Measurements from ENCODE around the gene MEF2B. TPM values are rescaled to one million over a fixed set of nuclear protein-coding genes. Genes with fewer than 3 reads are reported as not detected.
A peak's percentile ranks its signal among the peaks of the same experiment; 100 is the strongest.

MEF2B gene
- total RNA-seq, 1 donor from 2014 or later = 2.8 TPM

DNA sequence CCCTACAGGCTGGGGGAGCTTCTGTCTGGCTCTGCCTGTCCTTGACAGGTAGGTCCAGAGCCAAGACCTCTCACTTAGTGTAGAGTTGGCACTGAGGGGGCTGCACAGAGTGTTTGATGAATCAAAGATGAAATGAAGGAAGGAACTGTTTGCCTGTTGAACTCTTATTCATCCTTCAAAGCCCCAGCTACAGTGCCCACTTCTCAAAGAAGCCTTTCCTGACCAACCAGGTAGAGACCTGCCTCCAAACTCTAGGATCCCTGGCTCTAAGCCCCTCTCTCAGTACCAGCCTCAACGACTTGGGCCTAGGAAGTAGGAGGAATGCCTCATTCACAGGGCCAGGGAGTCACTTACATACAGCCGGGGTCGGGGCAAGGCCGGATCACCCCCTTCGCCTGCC is 22.7 kb downstream of the MEF2B start:
- Mint-ChIP-seq H3K36me3 (peaks cover 3% of the 10 kb centered on the region), H3K4me3 (no peak overlapping the region), H3K9me3 (no peaks in the 10 kb centered on the region), H3K27ac (no peak overlapping the region), H3K4me1 (no peaks in the 10 kb centered on the region), H3K27me3 (ENCODE audit: low read depth) (no peaks in the 10 kb centered on the region)
- DNase-seq (ENCODE audit: low spot score in 2 of 2, unreplicated experiment in 2 of 2) = no peak
- no peak for TF ChIP-seq CTCF (IDR thresholded peaks at IDR 0.05; ENCODE audit: unreplicated experiment)

- Mint-ChIP-seq H3K36me3 (peaks cover 3% of the 10 kb centered on the region), H3K27ac (no peak overlapping the region), H3K9me3 (no peaks in the 10 kb centered on the region), H3K27me3 (ENCODE audit: low read depth) (peaks cover 2% of the 10 kb centered on the region), H3K4me1 (no peaks in the 10 kb centered on the region), H3K4me3 (no peak overlapping the region)
- DNase-seq (ENCODE audit: low spot score in 2 of 2, unreplicated experiment in 2 of 2) = no peak
- TF ChIP-seq CTCF (IDR thresholded peaks at IDR 0.05; ENCODE audit: unreplicated experiment) = no peak
These were observed 23.2 kb downstream of the MEF2B start for GRCh38 chr19:19146865-19147264.

DNA sequence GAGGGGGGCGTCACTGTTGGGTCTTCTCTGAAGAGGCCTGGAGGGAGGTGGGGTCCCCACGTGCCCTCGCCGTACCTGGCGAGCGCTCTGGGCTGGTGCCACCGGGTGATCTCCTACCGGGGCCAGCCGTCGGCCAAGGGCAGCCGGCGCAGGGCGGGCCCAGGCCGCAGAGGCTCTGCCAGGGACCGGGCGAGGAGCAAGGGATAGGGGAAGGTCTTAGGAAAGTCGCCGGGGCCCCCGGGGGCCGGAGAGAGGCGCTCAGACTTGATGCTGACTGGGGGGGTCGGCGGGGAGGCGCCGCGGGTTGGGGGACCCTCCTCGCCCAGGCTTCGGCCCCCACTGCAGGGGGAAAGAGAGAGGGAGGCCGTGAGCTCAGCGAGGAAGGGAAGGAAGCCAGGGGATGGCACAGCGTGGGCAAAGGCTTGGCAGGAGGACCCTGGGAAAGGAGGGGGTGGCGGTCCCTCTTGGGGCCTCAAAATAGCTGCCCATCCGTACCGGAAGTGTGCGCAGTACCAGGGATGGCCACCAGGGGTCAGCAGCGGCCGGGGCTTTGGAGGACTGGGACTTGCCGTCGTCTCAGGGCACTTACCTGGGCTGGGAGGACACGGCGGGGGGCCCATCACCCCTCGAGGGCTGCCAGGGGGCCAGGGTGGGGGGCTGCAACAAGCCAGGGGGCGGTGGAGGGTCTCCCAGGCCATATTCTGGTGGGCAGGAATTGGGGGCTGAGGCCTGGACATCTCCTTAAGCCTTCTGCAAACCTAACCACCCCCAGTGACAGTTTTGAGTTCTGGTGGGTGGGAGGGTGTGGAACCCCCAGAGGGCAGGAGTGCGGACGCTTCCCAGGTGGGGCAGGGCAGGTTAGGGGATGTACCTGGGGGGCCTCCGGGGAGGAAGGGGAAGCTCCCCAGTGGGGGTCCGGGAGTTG is 24.1 kb downstream of the MEF2B start:
- TF ChIP-seq CTCF (IDR thresholded peaks at IDR 0.05; ENCODE audit: unreplicated experiment) = peak; percentile 97
- H3K9me3 Mint-ChIP-seq = no peaks in the 10 kb centered on the region
- no peak overlapping the region for H3K4me3 Mint-ChIP-seq
- H3K4me1 Mint-ChIP-seq = no peaks in the 10 kb centered on the region
- H3K27ac Mint-ChIP-seq = no peak overlapping the region
- peaks cover 2% of the 10 kb centered on the region for H3K27me3 Mint-ChIP-seq (ENCODE audit: low read depth)
- DNase-seq (ENCODE audit: low spot score in 2 of 2, unreplicated experiment in 2 of 2) = peak; percentile 68 to 94
- peaks cover 3% of the 10 kb centered on the region for H3K36me3 Mint-ChIP-seq

DNA sequence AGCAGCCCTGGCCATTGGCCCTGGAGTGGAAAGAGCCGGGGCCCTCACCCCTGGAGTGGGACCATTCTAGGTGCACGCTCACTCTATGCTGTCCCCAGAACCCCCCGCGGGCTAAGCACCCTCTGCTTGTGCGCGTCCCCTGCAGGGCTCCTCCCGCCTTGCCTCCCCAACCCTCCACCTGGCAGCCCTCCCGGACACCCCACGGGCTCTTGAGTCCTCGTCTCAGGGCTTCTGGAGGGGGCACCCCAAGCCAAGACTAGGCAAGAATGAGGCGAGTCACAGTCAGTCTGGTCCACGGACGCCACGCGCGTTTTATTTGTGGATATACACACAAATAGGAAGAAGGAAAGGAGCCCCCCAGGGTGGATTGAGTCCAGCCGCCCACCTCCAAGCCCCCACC is 24.8 kb downstream of the MEF2B start:
- Mint-ChIP-seq H3K36me3 (peaks cover 3% of the 10 kb centered on the region), H3K4me1 (no peaks in the 10 kb centered on the region), H3K27me3 (ENCODE audit: low read depth) (peaks cover 5% of the 10 kb centered on the region), H3K27ac (no peak overlapping the region), H3K9me3 (no peaks in the 10 kb centered on the region), H3K4me3 (no peak overlapping the region)
- TF ChIP-seq CTCF (IDR thresholded peaks at IDR 0.05; ENCODE audit: unreplicated experiment) = no peak
- DNase-seq (ENCODE audit: low spot score in 2 of 2, unreplicated experiment in 2 of 2) = no peak

- Mint-ChIP-seq H3K9me3 (no peaks in the 10 kb centered on the region), H3K27ac (no peak overlapping the region), H3K4me1 (peaks cover 11% of the 10 kb centered on the region), H3K4me3 (no peak overlapping the region), H3K27me3 (ENCODE audit: low read depth) (peaks cover 5% of the 10 kb centered on the region), H3K36me3 (no peaks in the 10 kb centered on the region)
- no peak for DNase-seq (ENCODE audit: low spot score in 2 of 2, unreplicated experiment in 2 of 2)
- TF ChIP-seq CTCF (IDR thresholded peaks at IDR 0.05; ENCODE audit: unreplicated experiment) = no peak
These were observed 27.7 kb downstream of the MEF2B start for GRCh38 chr19:19142347-19142746.

Measured in mesothelial cell of epicardium (in vitro differentiated cells).